MM.1S (cell line): ENCODE data around the gene CCDC146.

ENCODE experiments used
- EZH2 ChIP-seq: fragments of 300-600 bp; sonication (generic); optimal IDR thresholded peaks from 2 replicates; pipeline ENCODE3; 2017; ENCODE audit warnings: low read depth, mild to moderate bottlenecking, antibody characterized with exemption, low read length, mixed read lengths
- EZH2phosphoT487 ChIP-seq: fragments of 300-600 bp; sonication (generic); IDR thresholded peaks from 2 replicates; pipeline ENCODE4 v1.6.1; 2018; ENCODE audit warnings: antibody characterized with exemption, low read length
- TF ChIP-seq, protein P1 (sequence below): fragments of 300-600 bp; sonication (generic); IDR thresholded peaks from 2 replicates; pipeline ENCODE4 v1.5.1; 2016; ENCODE audit warnings: antibody characterized with exemption, low read length, mixed read lengths

DNA sequence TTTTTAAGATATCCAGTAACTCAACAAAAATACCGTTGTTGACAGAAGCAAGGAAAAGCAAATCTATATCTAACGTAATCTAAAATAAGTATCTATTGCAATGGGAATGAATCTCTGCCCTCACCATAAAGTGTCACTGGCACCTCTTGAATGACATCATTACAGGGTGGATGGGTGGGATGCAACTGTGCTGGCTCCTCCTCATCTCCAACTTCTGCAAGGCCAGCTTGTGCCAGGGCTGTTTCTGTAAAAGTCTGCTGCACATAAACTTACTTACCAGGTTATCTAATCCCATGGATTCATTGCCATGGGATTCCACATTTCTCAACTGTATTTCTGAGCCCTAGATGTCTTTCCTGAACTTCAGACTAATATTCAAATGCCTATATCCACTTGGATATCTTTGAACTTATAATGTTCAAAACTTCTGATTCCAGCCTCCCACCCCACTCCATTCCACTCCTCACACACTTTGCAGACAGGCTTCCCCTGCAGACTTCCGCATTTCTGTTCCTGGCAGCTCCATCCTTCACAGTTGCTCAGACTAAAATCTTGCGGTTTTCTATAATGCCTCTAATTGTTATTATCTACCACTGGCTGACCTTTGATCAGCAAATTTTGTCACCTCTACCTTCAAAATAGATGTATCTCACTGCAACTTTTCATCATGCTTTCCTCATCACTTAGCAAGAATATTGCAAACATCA is 66.5 kb downstream of the CCDC146 start:
- TF ChIP-seq, protein P1, sequence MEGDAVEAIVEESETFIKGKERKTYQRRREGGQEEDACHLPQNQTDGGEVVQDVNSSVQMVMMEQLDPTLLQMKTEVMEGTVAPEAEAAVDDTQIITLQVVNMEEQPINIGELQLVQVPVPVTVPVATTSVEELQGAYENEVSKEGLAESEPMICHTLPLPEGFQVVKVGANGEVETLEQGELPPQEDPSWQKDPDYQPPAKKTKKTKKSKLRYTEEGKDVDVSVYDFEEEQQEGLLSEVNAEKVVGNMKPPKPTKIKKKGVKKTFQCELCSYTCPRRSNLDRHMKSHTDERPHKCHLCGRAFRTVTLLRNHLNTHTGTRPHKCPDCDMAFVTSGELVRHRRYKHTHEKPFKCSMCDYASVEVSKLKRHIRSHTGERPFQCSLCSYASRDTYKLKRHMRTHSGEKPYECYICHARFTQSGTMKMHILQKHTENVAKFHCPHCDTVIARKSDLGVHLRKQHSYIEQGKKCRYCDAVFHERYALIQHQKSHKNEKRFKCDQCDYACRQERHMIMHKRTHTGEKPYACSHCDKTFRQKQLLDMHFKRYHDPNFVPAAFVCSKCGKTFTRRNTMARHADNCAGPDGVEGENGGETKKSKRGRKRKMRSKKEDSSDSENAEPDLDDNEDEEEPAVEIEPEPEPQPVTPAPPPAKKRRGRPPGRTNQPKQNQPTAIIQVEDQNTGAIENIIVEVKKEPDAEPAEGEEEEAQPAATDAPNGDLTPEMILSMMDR: no peak
- TF ChIP-seq EZH2: no peak
- no peak for TF ChIP-seq EZH2phosphoT487
